ENCODE results near the gene TJP2.

DNA sequence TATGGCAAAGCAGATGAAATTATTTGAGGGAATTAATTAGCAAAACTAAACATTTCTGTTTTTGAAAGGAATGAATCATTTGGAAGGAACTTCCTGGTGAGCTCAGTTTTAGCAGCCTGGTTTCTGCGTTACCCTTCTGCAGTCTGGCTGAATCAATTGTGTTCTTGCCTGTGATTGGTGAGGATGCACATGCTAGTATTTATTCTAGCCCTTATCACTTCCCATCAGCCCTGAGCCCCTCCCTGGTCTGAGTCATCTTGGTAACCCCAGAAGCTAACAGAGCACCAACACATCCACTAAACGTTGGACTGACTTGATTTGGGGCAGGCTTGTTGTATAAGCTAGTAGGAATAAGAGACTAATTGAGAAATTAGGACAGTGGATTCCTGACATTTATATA, 6.6 kb downstream of the TJP2 start:
- TF ChIP-seq, protein P1, sequence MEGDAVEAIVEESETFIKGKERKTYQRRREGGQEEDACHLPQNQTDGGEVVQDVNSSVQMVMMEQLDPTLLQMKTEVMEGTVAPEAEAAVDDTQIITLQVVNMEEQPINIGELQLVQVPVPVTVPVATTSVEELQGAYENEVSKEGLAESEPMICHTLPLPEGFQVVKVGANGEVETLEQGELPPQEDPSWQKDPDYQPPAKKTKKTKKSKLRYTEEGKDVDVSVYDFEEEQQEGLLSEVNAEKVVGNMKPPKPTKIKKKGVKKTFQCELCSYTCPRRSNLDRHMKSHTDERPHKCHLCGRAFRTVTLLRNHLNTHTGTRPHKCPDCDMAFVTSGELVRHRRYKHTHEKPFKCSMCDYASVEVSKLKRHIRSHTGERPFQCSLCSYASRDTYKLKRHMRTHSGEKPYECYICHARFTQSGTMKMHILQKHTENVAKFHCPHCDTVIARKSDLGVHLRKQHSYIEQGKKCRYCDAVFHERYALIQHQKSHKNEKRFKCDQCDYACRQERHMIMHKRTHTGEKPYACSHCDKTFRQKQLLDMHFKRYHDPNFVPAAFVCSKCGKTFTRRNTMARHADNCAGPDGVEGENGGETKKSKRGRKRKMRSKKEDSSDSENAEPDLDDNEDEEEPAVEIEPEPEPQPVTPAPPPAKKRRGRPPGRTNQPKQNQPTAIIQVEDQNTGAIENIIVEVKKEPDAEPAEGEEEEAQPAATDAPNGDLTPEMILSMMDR (IDR thresholded peaks at IDR 0.05) = no peak
- TF ChIP-seq POLR2A (IDR thresholded peaks at IDR 0.05) = no peak
